ENCODE data around the gene RC3H1. TPM values are rescaled to one million over a fixed set of nuclear protein-coding genes. Genes with fewer than 3 reads are reported as not detected.

Gene RC3H1
- total RNA-seq, 1 donor from 2014 or later = 9.5 TPM

DNA sequence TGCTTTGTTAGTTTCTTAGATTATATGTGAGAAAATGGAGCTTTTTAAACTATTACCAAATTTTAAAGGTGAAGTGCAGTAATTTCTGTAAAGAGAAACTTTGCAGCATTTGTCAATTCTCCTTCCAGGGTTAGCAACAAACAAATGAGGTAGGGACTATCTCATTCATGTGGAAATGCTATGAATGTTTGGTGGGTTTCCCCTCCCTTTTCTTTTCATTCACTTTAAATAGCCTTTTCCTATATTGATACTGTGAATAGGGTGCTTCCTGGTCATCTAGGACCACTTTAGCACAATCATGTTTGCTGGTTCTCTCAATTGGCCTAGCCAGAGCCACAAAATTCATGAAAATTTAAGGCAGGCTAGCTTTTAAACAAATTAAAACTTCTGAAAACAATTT, 133.4 kb downstream of the RC3H1 start:
- no peak overlapping the region for H3K4me3 ChIP-seq (ENCODE audit: low read depth, low read length)
- TF ChIP-seq, protein P1, sequence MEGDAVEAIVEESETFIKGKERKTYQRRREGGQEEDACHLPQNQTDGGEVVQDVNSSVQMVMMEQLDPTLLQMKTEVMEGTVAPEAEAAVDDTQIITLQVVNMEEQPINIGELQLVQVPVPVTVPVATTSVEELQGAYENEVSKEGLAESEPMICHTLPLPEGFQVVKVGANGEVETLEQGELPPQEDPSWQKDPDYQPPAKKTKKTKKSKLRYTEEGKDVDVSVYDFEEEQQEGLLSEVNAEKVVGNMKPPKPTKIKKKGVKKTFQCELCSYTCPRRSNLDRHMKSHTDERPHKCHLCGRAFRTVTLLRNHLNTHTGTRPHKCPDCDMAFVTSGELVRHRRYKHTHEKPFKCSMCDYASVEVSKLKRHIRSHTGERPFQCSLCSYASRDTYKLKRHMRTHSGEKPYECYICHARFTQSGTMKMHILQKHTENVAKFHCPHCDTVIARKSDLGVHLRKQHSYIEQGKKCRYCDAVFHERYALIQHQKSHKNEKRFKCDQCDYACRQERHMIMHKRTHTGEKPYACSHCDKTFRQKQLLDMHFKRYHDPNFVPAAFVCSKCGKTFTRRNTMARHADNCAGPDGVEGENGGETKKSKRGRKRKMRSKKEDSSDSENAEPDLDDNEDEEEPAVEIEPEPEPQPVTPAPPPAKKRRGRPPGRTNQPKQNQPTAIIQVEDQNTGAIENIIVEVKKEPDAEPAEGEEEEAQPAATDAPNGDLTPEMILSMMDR (conservative IDR thresholded peaks at IDR 0.05; ENCODE audit: low read depth, low read length) = no peak
- no peak for DNase-seq (ENCODE audit: low read depth)

DNA sequence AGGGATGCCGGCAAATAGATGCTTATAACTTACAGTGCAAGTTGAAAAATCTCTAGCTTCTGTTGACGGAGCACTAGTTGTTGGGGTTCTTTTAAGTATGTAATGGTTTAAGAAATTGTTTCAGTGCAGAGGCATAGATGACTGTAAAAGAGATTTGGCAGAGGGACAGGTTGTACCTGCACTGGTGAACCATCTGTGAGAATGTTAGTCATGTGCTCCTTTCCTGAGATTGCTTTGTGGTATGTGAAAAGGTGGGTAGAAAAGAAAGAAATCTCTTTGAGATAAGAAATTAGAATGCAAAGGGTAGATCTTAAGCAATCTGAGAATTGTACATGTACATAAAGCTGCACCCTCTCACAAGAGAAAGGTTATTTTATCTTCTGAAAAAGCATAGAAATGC, 134.5 kb downstream of the RC3H1 start:
- no peak overlapping the region for H3K4me3 ChIP-seq (ENCODE audit: low read depth, low read length)
- no peak for DNase-seq (ENCODE audit: low read depth)
- TF ChIP-seq, protein P1 (conservative IDR thresholded peaks at IDR 0.05; ENCODE audit: low read depth, low read length) = no peak

DNA sequence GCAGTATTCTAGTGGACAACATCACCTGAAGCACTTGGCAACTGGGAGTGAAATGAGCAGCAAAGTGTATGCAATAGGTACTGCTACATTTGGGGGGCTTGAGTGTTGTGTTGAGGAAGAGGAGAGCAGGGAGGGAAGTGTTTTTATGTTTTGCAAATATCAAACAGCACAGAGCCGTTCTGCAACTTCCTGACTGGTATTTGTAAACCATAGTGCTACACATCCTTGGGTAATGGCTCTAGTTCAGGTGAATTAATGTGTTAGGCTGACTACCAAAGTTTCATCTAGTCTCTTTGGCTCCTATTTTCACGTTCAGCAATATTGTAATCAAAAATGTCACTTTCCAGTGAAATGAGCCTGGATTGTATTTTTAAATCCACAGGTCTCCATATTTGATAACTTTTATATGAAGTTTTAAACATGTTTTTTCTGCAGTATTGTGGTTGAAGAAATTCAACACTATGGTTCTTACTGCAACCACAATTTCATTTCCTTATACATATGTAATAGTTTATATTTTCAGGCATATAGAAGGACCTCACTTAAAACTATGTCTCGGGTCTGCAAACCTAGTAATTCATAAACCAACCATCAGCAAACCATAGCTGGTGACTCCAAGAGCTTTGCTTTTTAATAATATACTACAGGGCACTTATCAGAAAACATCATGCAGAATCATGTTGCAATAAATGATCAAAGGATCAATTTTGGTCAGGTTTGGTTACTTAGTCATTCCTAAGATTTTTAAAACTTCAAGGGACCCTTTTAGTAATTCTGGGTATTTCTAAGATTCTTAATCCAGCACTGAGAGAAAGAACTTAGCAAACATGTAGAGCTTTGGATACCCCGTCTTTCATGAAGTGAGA, 135.2 kb downstream of the RC3H1 start:
- DNase-seq (ENCODE audit: low read depth) = no peak
- TF ChIP-seq, protein P1 (conservative IDR thresholded peaks at IDR 0.05; ENCODE audit: low read depth, low read length) = no peak
- H3K4me3 ChIP-seq (ENCODE audit: low read depth, low read length) = no peak overlapping the region

DNA sequence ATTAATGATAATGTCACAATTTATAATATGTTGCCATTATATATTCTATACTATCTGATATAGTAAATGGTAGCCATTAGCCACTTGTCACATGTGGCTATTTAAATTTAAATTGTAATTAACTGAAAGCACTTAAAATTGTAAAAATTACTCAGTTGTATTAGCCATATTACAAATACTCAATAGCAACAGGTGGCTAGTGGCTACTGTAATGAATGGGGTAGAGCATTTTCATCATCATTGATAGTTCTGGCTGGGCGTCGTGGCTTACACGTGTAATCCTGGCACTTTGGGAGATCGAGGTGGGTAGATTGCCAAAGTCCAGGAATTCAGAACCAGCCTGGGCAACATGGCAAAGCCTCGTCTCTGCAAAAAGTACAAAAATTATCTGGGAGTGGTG, 137.5 kb downstream of the RC3H1 start:
- DNase-seq (ENCODE audit: low read depth) = no peak
- H3K4me3 ChIP-seq (ENCODE audit: low read depth, low read length) = no peak overlapping the region
- TF ChIP-seq, protein P1 (conservative IDR thresholded peaks at IDR 0.05; ENCODE audit: low read depth, low read length) = no peak

Other genes with a start within 250 kb of the RC3H1 start
- 36.3 and 39.6 TPM in 2 replicates for gene DARS2, start 197.7 kb downstream of the RC3H1 start, total RNA-seq
- 11.8 and 17.7 TPM in 2 replicates for gene CENPL, start 197.5 kb downstream of the RC3H1 start, total RNA-seq
- 319 and 645 TPM in 2 replicates for gene GAS5, start 154.4 kb downstream of the RC3H1 start, total RNA-seq
- gene ZBTB37, start 154.0 kb downstream of the RC3H1 start, total RNA-seq = 2.2 and 3.0 TPM in 2 replicates
- gene SERPINC1, start 105.0 kb downstream of the RC3H1 start, total RNA-seq = not detected in 2 replicates
- 14.5 and 16.3 TPM in 2 replicates for gene RABGAP1L, start 137.2 kb upstream of the RC3H1 start, total RNA-seq

Measured in epithelial cell of proximal tubule (primary cell).